ENCODE results near the gene WRAP73. TPM values are rescaled to one million over a fixed set of nuclear protein-coding genes. Genes with fewer than 3 reads are reported as not detected.
A peak's percentile ranks its signal among the peaks of the same experiment; 100 is the strongest.

Gene WRAP73
- total and polyA plus RNA-seq, 9 of the 15 experiments (the other 6 are each of a cell fraction or from before 2014, with no cell fraction given): 4.3 to 51.8 (median 30.1) TPM

DNA sequence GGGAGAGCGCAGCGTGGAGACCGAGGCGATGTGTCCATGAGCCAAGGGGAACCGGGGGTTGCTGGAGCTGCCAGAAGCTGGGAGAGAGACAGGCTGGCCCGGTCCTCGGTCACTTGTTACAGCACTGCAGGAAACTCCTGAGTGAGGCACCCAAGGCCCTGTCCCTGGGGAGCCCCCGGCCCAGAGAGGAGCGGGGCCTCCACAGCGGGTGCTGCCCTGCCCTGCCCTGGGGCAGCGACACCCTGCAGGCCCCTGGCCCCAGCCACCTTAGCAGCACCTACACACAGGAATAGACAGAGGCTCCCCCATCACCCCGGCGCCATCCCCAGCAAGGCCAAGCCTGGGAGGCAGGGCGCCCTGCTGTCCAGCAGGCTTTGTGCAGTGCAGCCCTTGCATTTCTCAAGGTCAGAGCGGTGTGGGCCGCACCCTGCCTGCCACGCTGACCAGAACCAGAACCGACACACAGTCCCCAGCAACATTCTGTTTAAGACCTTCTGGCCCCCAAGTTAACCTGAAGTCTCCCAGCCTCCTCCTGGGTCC, 32.0 kb downstream of the WRAP73 start:
- no peaks in the 10 kb centered on the region for H3K36me3 ChIP-seq (ENCODE audit: control insufficient read depth, insufficient read depth, low read length)
- WGBS (ENCODE audit: insufficient coverage, low coverage, missing lambda C conversion rate): 9% methylated on average over 15 of the region's 18 CpGs

More for the DNA sequence above, 32.0 kb downstream of the WRAP73 start:
- Histone ChIP-seq H3K4me2 (ENCODE audit: insufficient read depth, low read length) (no peak overlapping the region), H3K4me3 (no peak overlapping the region), H4K20me1 (replicated peaks; ENCODE audit: control insufficient read depth, insufficient read depth, low read length) (peaks cover 27% of the 10 kb centered on the region), H3K9ac (ENCODE audit: insufficient read depth in 1 of 2, low read depth in 2 of 2, low read length in 2 of 2) (peak overlapping the region in 1 of 2 experiments; percentile 64; a peak in 1 of 4 replicates), H3K27me3 (ENCODE audit: control insufficient read depth in 2 of 2, insufficient read depth in 2 of 2, low read length in 2 of 2) (peaks cover 24 to 61% of the 10 kb centered on the region in 2 experiments; a peak in 4 of 5 replicates), H3K9me1 (ENCODE audit: control insufficient read depth, insufficient read depth, low read length) (no peaks in the 10 kb centered on the region), H2AFZ (ENCODE audit: low read depth, low read length) (no peak overlapping the region), H3K79me2 (ENCODE audit: control insufficient read depth, insufficient read depth, low read length) (no peaks in the 10 kb centered on the region), H3K9me3 (replicated peaks; ENCODE audit: control insufficient read depth, insufficient read depth, low read depth, low read length) (no peaks in the 10 kb centered on the region), H3K27ac (ENCODE audit: extremely low read depth, low read depth, low read length) (no peak overlapping the region), H3K4me1 (replicated peaks in 1 of 2; ENCODE audit: control insufficient read depth in 2 of 2, insufficient read depth in 2 of 2, low read length in 2 of 2) (peaks cover 4 to 18% of the 10 kb centered on the region in 2 experiments; a peak in 3 of 5 replicates)
- ATAC-seq (no peak), DNase-seq (ENCODE audit: extremely low read depth in 1 of 4, low spot score in 3 of 4) (no peak), FAIRE-seq (no peak)
- POLR2A ChIA-PET: interaction anchor here (0.7 to 1.1 kb wide), 3 partner anchors 10 to 277 kb away, joined by 3 to 4 read pairs (median 3); no protein-coding TSS in a partner anchor
- in situ Hi-C loops (cut with MboI): no loop called here
- intact Hi-C loops (cut with micrococcal nuclease): loop anchor here (2.0 kb wide), 1 partner anchor 29 kb away; no protein-coding TSS in a partner anchor
- TF ChIP-seq TAF15 (IDR thresholded peaks at IDR 0.05; ENCODE audit: low read depth, low read length) (no peak), MXI1 (IDR thresholded peaks at IDR 0.05; ENCODE audit: low read depth, low read length) (no peak), HOMEZ (CRISPR knock-in tag; IDR thresholded peaks at IDR 0.05) (no peak), C11orf30 (IDR thresholded peaks at IDR 0.05; ENCODE audit: low read depth) (no peak)
- BruUV-seq (replicated peaks): no TSS peak
- CTCF ChIA-PET (ENCODE audit: low intra/inter-chr PET ratio): interaction anchor here (0.6 to 2.4 kb wide), 2 partner anchors 124 to 165 kb away, joined by 4 to 16 read pairs; partner anchors contain the start of gene ARHGEF16
